Measurements from ENCODE around the gene C5.

DNA sequence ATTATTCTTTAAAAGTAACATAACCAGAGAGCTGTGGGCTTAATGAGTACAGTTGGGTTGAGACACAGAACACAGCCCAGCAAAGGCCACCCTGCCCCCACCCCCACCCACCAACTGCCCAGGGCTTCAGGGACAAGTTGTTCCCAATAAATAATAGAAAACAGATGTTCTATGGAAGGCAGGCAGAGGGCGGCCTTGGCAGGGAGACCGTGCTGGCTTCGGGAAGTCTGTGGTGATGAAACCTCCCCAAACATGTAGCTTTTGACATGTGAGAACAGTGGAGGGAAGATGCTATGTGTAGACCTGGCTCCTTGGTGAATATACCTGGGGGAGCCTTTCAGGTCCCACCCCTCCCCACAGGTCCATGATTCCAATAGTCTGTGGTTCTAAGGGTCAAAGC lies 133.5 kb downstream of the C5 start:
- TF ChIP-seq CTCF (IDR thresholded peaks at IDR 0.05 in 2 of 3, conservative IDR thresholded peaks at IDR 0.05 in 1 of 3; ENCODE audit: borderline replicate concordance in 1 of 3, insufficient read depth in 1 of 3, low read depth in 2 of 3, low read length in 2 of 3) (no peak), ZNF274 (IDR thresholded peaks at IDR 0.05; ENCODE audit: low read depth, low read length) (no peak), REST (IDR thresholded peaks at IDR 0.05; ENCODE audit: low read depth) (no peak), RAD21 (IDR thresholded peaks at IDR 0.05; ENCODE audit: low read depth) (peak; percentile 36; the same call in 1 of the 2 replicates), EZH2phosphoT487 (IDR thresholded peaks at IDR 0.05; ENCODE audit: borderline replicate concordance) (no peak), SRF (IDR thresholded peaks at IDR 0.05; ENCODE audit: low read depth) (no peak), EZH2 (IDR thresholded peaks at IDR 0.05) (no peak), YY1 (IDR thresholded peaks at IDR 0.05; ENCODE audit: extremely low read depth, insufficient replicate concordance, low read depth, low read length) (no peak), POLR2A (IDR thresholded peaks at IDR 0.05; ENCODE audit: borderline replicate concordance, extremely low read depth, insufficient read depth, insufficient read length) (no peak), MAX (IDR thresholded peaks at IDR 0.05) (no peak)

Measured in HCT116 (cell line).